GM12878 (cell line): Measurements from ENCODE around the gene GMDS.

Experiments
- RELA ChIP-seq: fragments of 450-650 bp; IDR thresholded peaks from 2 replicates; pipeline ENCODE4 v1.8.0; 2014; ENCODE audit warnings: borderline replicate concordance; ENCODE audit not compliant: partially characterized antibody
- TF ChIP-seq, protein P1 (sequence below): IDR thresholded peaks from 2 replicates; pipeline ENCODE4 v1.6.1; 2012; ENCODE audit warnings: low read depth, low read length, improper control_type of control experiment
- TF ChIP-seq, protein P2 (sequence below): fragments of 150-350 bp; IDR thresholded peaks from 2 replicates; pipeline ENCODE4 v1.6.1; 2014; ENCODE audit warnings: mild to moderate bottlenecking, low read depth, low read length

DNA sequence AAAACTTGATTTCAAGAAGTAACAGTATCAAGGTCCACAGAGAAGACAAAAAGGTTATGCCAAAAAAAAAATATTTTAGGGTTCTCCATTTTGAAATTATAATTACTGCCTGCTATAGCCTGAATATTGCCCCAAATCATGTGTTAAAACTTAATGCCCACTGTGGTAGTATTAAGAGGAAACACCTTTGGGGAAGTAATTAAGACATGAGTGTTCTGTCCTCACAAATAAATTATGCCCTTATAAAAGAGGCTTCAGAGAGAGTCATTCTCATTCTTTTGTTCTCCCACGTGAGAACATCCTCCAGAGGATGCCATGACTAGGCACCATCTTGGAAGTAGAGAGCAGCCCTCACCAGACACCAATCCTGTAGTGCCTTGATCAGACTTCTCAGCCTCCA lies 66.2 kb downstream of the GMDS start:
- TF ChIP-seq RELA: no peak
- TF ChIP-seq, protein P1, sequence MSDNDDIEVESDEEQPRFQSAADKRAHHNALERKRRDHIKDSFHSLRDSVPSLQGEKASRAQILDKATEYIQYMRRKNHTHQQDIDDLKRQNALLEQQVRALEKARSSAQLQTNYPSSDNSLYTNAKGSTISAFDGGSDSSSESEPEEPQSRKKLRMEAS: no peak
- TF ChIP-seq, protein P2, sequence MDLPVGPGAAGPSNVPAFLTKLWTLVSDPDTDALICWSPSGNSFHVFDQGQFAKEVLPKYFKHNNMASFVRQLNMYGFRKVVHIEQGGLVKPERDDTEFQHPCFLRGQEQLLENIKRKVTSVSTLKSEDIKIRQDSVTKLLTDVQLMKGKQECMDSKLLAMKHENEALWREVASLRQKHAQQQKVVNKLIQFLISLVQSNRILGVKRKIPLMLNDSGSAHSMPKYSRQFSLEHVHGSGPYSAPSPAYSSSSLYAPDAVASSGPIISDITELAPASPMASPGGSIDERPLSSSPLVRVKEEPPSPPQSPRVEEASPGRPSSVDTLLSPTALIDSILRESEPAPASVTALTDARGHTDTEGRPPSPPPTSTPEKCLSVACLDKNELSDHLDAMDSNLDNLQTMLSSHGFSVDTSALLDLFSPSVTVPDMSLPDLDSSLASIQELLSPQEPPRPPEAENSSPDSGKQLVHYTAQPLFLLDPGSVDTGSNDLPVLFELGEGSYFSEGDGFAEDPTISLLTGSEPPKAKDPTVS: no peak
